Measurements from ENCODE around the gene PAF1. TPM values are rescaled to one million over a fixed set of nuclear protein-coding genes. Genes with fewer than 3 reads are reported as not detected.

The PAF1 gene
- total RNA-seq, 1 donor from 2014 or later: 15.6 TPM

DNA sequence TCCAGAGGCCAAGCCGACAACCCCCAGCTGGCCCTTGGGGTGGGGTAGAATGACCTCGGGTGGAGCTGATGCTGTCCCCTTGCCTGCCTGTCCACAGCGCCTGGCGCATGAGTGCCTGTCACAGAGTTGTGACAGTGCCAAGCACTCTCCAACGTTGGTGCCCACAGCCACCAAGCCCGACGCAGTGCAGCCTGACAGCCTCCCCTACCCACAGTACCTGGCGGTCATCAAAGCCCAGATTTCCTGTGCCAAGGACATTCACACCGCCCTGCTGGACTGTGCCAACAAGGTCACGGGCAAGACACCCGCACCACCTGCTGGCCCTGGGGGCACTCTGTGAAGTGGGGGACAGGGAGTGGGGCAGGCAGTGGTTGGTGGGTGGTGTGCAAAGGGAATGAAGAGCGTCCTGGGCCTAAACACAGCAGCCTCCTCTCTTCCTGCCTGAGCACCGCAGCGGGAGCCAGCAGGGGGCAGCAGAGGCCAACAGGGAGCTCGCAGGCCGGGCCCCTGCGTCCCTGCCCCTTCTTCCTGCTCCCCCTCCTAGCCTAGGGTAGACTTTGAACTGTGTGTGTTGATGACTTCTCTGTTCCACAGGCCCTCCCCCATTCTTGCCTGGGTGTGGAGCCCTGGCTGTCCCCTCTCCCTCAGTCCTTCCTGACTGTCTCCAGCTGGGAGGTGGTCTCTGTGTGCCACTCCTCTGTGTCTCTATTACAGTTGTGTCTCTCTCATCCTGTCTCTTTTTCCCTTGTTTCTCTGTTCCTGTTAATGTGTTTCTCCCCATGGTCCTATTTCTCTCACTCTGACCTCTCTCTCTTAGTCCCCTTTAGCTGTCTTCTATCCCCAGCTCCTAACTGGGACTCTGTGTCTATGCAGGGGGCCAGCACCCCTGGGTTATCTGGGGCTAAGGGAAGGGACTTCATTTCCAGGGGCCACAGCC is 6.7 kb upstream of the PAF1 start:
- Histone ChIP-seq H4K20me1 (ENCODE audit: low read depth) (peaks cover 10% of the 10 kb centered on the region), H3K9ac (no peak overlapping the region), H3K4me1 (peaks cover 4% of the 10 kb centered on the region), H3K27ac (no peak overlapping the region), H2AFZ (replicated peaks) (no peak overlapping the region), H3K79me2 (ENCODE audit: low read depth) (peaks cover 8% of the 10 kb centered on the region), H3K27me3 (no peaks in the 10 kb centered on the region), H3K9me3 (ENCODE audit: low read depth) (no peaks in the 10 kb centered on the region), H3K36me3 (no peaks in the 10 kb centered on the region), H3K4me2 (no peak overlapping the region), H3F3A (ENCODE audit: low read depth) (peaks cover 38% of the 10 kb centered on the region), H3K4me3 (no peak overlapping the region)
- H3K4me3 Mint-ChIP-seq: no peak overlapping the region
- H3K27ac Mint-ChIP-seq: peak overlapping the region; percentile 53
- TF ChIP-seq EZH2phosphoT487 (IDR thresholded peaks at IDR 0.05): no peak
- TF ChIP-seq, protein P1, sequence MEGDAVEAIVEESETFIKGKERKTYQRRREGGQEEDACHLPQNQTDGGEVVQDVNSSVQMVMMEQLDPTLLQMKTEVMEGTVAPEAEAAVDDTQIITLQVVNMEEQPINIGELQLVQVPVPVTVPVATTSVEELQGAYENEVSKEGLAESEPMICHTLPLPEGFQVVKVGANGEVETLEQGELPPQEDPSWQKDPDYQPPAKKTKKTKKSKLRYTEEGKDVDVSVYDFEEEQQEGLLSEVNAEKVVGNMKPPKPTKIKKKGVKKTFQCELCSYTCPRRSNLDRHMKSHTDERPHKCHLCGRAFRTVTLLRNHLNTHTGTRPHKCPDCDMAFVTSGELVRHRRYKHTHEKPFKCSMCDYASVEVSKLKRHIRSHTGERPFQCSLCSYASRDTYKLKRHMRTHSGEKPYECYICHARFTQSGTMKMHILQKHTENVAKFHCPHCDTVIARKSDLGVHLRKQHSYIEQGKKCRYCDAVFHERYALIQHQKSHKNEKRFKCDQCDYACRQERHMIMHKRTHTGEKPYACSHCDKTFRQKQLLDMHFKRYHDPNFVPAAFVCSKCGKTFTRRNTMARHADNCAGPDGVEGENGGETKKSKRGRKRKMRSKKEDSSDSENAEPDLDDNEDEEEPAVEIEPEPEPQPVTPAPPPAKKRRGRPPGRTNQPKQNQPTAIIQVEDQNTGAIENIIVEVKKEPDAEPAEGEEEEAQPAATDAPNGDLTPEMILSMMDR (IDR thresholded peaks at IDR 0.05): peak; percentile 87
- DNase-seq (ENCODE audit: low spot score): peak; percentile 89
- peaks cover 6% of the 10 kb centered on the region for H3K27me3 Mint-ChIP-seq (ENCODE audit: insufficient read depth, low read depth)
- no peaks in the 10 kb centered on the region for H3K9me3 Mint-ChIP-seq
- H3K4me1 Mint-ChIP-seq: peaks cover 21% of the 10 kb centered on the region
- peaks cover 15% of the 10 kb centered on the region for H3K36me3 Mint-ChIP-seq

DNA sequence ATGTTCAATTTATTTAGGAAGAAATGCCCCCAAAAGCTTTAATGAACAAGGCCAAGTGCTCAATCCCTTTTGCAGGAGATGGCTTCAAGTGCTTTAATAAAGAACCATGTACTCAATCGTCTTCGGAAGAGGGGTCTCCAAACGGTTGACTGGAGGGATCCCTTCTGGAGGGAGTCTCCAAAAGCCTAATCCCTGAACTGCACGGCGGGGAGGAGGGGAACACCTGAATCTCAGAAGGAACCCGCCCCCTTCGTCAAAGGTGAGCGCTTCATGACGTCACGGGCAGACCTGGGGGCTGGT is 505 bp downstream of the PAF1 start:
- no peaks in the 10 kb centered on the region for H3K36me3 ChIP-seq
- peak overlapping the region; percentile 98 for H3K4me3 ChIP-seq
- H3K4me1 Mint-ChIP-seq: peaks cover 16% of the 10 kb centered on the region
- no peaks in the 10 kb centered on the region for H3K9me3 ChIP-seq (ENCODE audit: low read depth)
- peaks cover 5% of the 10 kb centered on the region for H3K4me1 ChIP-seq
- no peak overlapping the region for H3K27ac ChIP-seq
- H3K27me3 Mint-ChIP-seq (ENCODE audit: insufficient read depth, low read depth): peaks cover 8% of the 10 kb centered on the region
- H3K36me3 Mint-ChIP-seq: peaks cover 30% of the 10 kb centered on the region
- no peaks in the 10 kb centered on the region for H3K27me3 ChIP-seq
- H3K9me3 Mint-ChIP-seq: no peaks in the 10 kb centered on the region
- H4K20me1 ChIP-seq (ENCODE audit: low read depth): peaks cover 14% of the 10 kb centered on the region
- H3K79me2 ChIP-seq (ENCODE audit: low read depth): peaks cover 32% of the 10 kb centered on the region
- peak overlapping the region; percentile 70 for H2AFZ ChIP-seq (replicated peaks)
- TF ChIP-seq EZH2phosphoT487 (IDR thresholded peaks at IDR 0.05) (no peak), EZH2 (IDR thresholded peaks at IDR 0.05) (no peak)
- TF ChIP-seq, protein P1 (IDR thresholded peaks at IDR 0.05): no peak
- H3K4me2 ChIP-seq: peak overlapping the region; percentile 82
- H3K9ac ChIP-seq: peak overlapping the region; percentile 72
- peaks cover 32% of the 10 kb centered on the region for H3F3A ChIP-seq (ENCODE audit: low read depth)
- no peak for DNase-seq (ENCODE audit: low spot score)
- peak overlapping the region; percentile 99 for H3K27ac Mint-ChIP-seq
- H3K4me3 Mint-ChIP-seq: peak overlapping the region; percentile 99

DNA sequence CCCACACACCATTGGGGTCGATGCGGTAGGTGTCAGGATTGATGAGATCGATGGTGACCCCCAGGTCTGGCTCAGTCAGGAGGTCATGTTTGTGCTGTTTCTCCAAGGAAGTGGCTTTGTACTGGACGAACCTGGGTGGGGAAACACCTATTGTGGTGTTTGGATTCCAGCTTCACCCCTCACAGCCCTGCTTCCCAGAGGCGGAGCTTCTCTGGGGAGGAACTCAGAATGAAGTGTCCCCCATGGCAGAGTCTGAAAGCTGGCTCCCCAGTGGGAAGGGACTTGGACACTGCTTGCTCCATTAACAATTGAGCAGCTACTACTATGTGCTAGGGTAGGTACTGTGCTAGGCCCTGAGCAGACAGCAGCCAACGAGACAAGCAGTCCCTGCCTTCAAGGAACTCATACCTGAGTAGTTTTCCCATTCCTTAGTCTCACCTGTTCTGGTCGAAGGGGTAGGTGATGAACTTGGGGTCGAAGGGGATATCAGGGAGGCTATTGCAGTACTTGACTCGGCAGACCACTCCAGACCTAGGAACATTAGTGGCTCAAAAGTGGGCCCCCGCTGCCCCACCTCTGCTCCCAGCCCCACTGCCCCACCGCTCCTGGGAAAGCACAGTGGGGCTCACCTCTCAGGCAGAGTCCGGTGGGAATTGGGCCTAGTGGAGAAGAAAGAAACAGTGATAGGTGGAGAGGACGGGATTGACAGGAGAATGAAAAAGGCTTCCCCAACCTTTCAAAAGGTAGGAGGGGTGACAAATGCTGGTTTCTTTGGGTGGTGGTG is 1.1 kb downstream of the PAF1 start:
- peak overlapping the region; percentile 72 for H3K9ac ChIP-seq
- TF ChIP-seq, protein P1 (IDR thresholded peaks at IDR 0.05): no peak
- TF ChIP-seq EZH2phosphoT487 (IDR thresholded peaks at IDR 0.05): no peak
- no peak for TF ChIP-seq EZH2 (IDR thresholded peaks at IDR 0.05)
- peaks cover 32% of the 10 kb centered on the region for H3K79me2 ChIP-seq (ENCODE audit: low read depth)
- H3K27ac Mint-ChIP-seq: peak overlapping the region; percentile 99
- no peak overlapping the region for H2AFZ ChIP-seq (replicated peaks)
- H4K20me1 ChIP-seq (ENCODE audit: low read depth): peaks cover 18% of the 10 kb centered on the region
- no peak overlapping the region for H3K27ac ChIP-seq
- H3K4me1 ChIP-seq: peaks cover 5% of the 10 kb centered on the region
- no peaks in the 10 kb centered on the region for H3K9me3 ChIP-seq (ENCODE audit: low read depth)
- peaks cover 27% of the 10 kb centered on the region for H3K36me3 Mint-ChIP-seq
- peak overlapping the region; percentile 98 for H3K4me3 ChIP-seq
- H3K9me3 Mint-ChIP-seq: no peaks in the 10 kb centered on the region
- H3K4me1 Mint-ChIP-seq: peaks cover 16% of the 10 kb centered on the region
- peak overlapping the region; percentile 99 for H3K4me3 Mint-ChIP-seq
- no peaks in the 10 kb centered on the region for H3K27me3 ChIP-seq
- peaks cover 38% of the 10 kb centered on the region for H3F3A ChIP-seq (ENCODE audit: low read depth)
- no peaks in the 10 kb centered on the region for H3K36me3 ChIP-seq
- H3K4me2 ChIP-seq: peak overlapping the region; percentile 82
- no peak for DNase-seq (ENCODE audit: low spot score)
- peaks cover 8% of the 10 kb centered on the region for H3K27me3 Mint-ChIP-seq (ENCODE audit: insufficient read depth, low read depth)

Measured in neural progenitor cell (in vitro differentiated cells).